PC-3 (cell line): ENCODE data around the gene TPST1. TPM values are rescaled to one million over a fixed set of nuclear protein-coding genes. Genes with fewer than 3 reads are reported as not detected.

Experiments
- ATAC-seq: fragments of 200-7000 bp; cut with Tn5 transposase; 2 replicates; pipeline ENCODE4 v1.9.1; 2020; ENCODE audit warnings: mild to moderate bottlenecking, moderate library complexity
- BruUV-seq: library from RNA; stranded (reverse); fragments of 400-500 nt; replicated peaks from 2 replicates; lab custom pipeline; 2021; lab: Mats Ljungman, UMichigan
- CTCF ChIA-PET: fragments of 300-600 bp; sonication (Branson Sonifier 250); formaldehyde crosslinking; loops from one replicate; lab custom pipeline; 2022; ENCODE audit warnings: antibody characterized with exemption; lab: Charles Lee
- POLR2A ChIA-PET: fragments of 300-600 bp; sonication (Branson Sonifier 250); formaldehyde crosslinking; loops from one replicate; lab custom pipeline; 2022; ENCODE audit warnings: antibody characterized with exemption; ENCODE audit not compliant: unreplicated experiment; lab: Charles Lee
- DNase-seq: peaks from one replicate; pipeline ENCODE4 v3.0.0-alpha.2; 2015
- H2AFZ ChIP-seq: fragments of 300-600 bp; sonication (generic); 2 replicates; pipeline ENCODE4 v1.6.0; 2016; ENCODE audit warnings: antibody characterized with exemption, low read length
- H3F3A ChIP-seq: fragments of 300-600 bp; sonication (generic); one replicate; pipeline ENCODE4 v1.6.0; 2017; ENCODE audit warnings: antibody characterized with exemption, low read length, control low read depth, mild to moderate bottlenecking; ENCODE audit not compliant: unreplicated experiment
- H3K27ac ChIP-seq: fragments of 300-600 bp; sonication (generic); 2 replicates; pipeline ENCODE4 v1.5.1; 2016; ENCODE audit warnings: mild to moderate bottlenecking, low read length
- H3K27me3 ChIP-seq: fragments of 300-600 bp; sonication (generic); 2 replicates; pipeline ENCODE4 v1.6.1; 2016; ENCODE audit warnings: low read length, mixed read lengths
- H3K36me3 ChIP-seq: fragments of 300-600 bp; sonication (generic); 2 replicates; pipeline ENCODE4 v1.6.1; 2016; ENCODE audit warnings: low read depth, mixed run types, low read length, mixed read lengths
- H3K4me1 ChIP-seq: fragments of 300-600 bp; sonication (generic); 2 replicates; pipeline ENCODE4 v1.5.1; 2016; ENCODE audit warnings: low read length; ENCODE audit not compliant: insufficient read depth
- H3K4me2 ChIP-seq: fragments of 300-600 bp; sonication (generic); 2 replicates; pipeline ENCODE4 v1.6.0; 2016; ENCODE audit warnings: low read length
- H3K4me3 ChIP-seq: fragments of 300-600 bp; sonication (generic); 2 replicates; pipeline ENCODE4 v1.5.1; 2016; ENCODE audit warnings: mild to moderate bottlenecking, low read length, mixed read lengths
- H3K79me2 ChIP-seq: fragments of 300-600 bp; sonication (generic); 2 replicates; pipeline ENCODE4 v1.6.1; 2017; ENCODE audit warnings: low read length, mixed read lengths
- H3K9ac ChIP-seq: fragments of 300-600 bp; sonication (generic); 2 replicates; pipeline ENCODE4 v1.6.0; 2016; ENCODE audit warnings: mild to moderate bottlenecking, low read length
- H3K9me2 ChIP-seq: fragments of 300-600 bp; sonication (generic); replicated peaks from 2 replicates; pipeline ENCODE4 v1.6.1; 2016; ENCODE audit warnings: mixed run types, low read length, mixed read lengths
- H3K9me3 ChIP-seq: fragments of 300-600 bp; sonication (generic); 2 replicates; pipeline ENCODE4 v1.6.1; 2016; ENCODE audit warnings: low read length, mixed read lengths
- H4K20me1 ChIP-seq: fragments of 300-600 bp; sonication (generic); 2 replicates; pipeline ENCODE4 v1.6.1; 2016; ENCODE audit warnings: low read length, mixed read lengths
- EZH2 ChIP-seq: fragments of 300-600 bp; sonication (generic); IDR thresholded peaks from one replicate; pipeline ENCODE4 v1.6.1; 2017; ENCODE audit warnings: antibody characterized with exemption, mild to moderate bottlenecking, low read length; ENCODE audit not compliant: unreplicated experiment
- EZH2phosphoT487 ChIP-seq: fragments of 300-600 bp; sonication (generic); IDR thresholded peaks from 2 replicates; pipeline ENCODE4 v1.6.1; 2018; ENCODE audit warnings: mild to moderate bottlenecking, antibody characterized with exemption, low read length, borderline replicate concordance
- intact Hi-C: fragments of 100-400 bp; cut with micrococcal nuclease; formaldehyde crosslinking; loops from 2 replicates; pipeline ENCODE4 v1.9.0; 2023
- total RNA-seq: library from RNA; depleted of rRNA; stranded (reverse); fragments of >200 nt; gene quantifications from 2 replicates; pipeline ENCODE4 v1.2.3, GENCODE V29; 2014
- TF ChIP-seq, protein P1 (sequence below): fragments of 300-600 bp; sonication (generic); conservative IDR thresholded peaks from 2 replicates; pipeline ENCODE4 v1.5.1; 2017; ENCODE audit warnings: antibody characterized with exemption, low read depth, mild to moderate bottlenecking, low read length

Gene TPST1
- total RNA-seq, 1 experiment from 2014 or later: 14.4 TPM

DNA sequence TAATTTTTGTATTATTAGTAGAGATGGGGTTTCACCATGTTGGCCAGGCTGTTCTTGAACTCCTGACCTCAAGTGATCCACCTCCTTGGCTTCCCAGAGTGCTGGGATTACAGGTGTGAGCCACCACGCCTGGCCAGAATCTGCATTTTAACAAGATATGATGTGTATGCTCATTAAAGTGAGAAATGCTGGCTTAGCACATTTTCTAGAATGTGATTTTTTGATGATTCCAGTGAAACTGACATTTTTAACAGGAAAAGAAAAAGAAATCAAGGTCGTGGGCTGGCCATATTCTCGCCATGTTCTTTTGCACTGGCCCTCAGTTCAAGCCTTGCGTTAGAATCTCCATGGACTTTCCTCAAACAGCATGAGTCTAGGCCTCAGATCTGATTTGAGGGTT is 18.1 kb upstream of the TPST1 start:
- BruUV-seq: no TSS peak
- H3K9me3 ChIP-seq: no peaks in the 10 kb centered on the region
- no peaks in the 10 kb centered on the region for H3K36me3 ChIP-seq
- ChIA-PET CTCF (no interaction called here), POLR2A (no interaction called here)
- no peaks in the 10 kb centered on the region for H3K9me2 ChIP-seq
- TF ChIP-seq EZH2phosphoT487: no peak
- TF ChIP-seq, protein P1, sequence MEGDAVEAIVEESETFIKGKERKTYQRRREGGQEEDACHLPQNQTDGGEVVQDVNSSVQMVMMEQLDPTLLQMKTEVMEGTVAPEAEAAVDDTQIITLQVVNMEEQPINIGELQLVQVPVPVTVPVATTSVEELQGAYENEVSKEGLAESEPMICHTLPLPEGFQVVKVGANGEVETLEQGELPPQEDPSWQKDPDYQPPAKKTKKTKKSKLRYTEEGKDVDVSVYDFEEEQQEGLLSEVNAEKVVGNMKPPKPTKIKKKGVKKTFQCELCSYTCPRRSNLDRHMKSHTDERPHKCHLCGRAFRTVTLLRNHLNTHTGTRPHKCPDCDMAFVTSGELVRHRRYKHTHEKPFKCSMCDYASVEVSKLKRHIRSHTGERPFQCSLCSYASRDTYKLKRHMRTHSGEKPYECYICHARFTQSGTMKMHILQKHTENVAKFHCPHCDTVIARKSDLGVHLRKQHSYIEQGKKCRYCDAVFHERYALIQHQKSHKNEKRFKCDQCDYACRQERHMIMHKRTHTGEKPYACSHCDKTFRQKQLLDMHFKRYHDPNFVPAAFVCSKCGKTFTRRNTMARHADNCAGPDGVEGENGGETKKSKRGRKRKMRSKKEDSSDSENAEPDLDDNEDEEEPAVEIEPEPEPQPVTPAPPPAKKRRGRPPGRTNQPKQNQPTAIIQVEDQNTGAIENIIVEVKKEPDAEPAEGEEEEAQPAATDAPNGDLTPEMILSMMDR: no peak
- TF ChIP-seq EZH2: no peak
- H3K79me2 ChIP-seq: no peaks in the 10 kb centered on the region
- H3K4me1 ChIP-seq: no peaks in the 10 kb centered on the region
- DNase-seq (no peak), ATAC-seq (no peak)
- H3F3A ChIP-seq: no peaks in the 10 kb centered on the region
- H2AFZ ChIP-seq: no peak overlapping the region
- no peaks in the 10 kb centered on the region for H3K27me3 ChIP-seq
- intact Hi-C loops: no loop called here
- no peak overlapping the region for H3K4me3 ChIP-seq
- no peak overlapping the region for H3K27ac ChIP-seq
- no peak overlapping the region for H3K9ac ChIP-seq
- H3K4me2 ChIP-seq: no peak overlapping the region
- no peaks in the 10 kb centered on the region for H4K20me1 ChIP-seq

DNA sequence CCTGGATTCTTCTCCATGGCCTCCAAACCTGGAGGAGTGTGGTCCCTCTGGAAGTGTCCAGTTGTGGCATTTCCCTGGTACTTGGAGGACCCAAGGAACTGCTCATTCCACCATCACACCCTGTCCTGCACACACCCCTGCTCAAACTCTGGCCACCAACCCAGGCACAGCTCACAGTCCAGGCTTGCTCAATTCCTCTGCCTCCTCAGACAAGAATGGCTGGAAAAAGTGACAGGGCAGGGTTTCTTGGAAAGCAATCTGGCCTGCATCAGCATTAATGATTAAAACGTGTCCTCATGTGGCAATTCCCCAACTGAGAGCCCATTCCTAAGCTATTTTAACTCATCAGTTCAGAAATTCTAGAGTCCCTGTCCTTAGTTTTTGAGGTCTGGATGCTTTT is 17.2 kb upstream of the TPST1 start:
- BruUV-seq: no TSS peak
- ChIA-PET POLR2A (no interaction called here), CTCF (no interaction called here)
- Histone ChIP-seq H4K20me1 (no peaks in the 10 kb centered on the region), H2AFZ (no peak overlapping the region), H3K27me3 (no peaks in the 10 kb centered on the region), H3K4me2 (no peak overlapping the region), H3K36me3 (no peaks in the 10 kb centered on the region), H3K27ac (no peak overlapping the region), H3K9me3 (no peaks in the 10 kb centered on the region), H3K4me3 (no peak overlapping the region), H3F3A (no peaks in the 10 kb centered on the region), H3K79me2 (no peaks in the 10 kb centered on the region), H3K9me2 (no peaks in the 10 kb centered on the region), H3K4me1 (no peaks in the 10 kb centered on the region), H3K9ac (no peak overlapping the region)
- no peak for TF ChIP-seq EZH2
- no peak for TF ChIP-seq EZH2phosphoT487
- TF ChIP-seq, protein P1: no peak
- intact Hi-C loops: no loop called here
- ATAC-seq (no peak), DNase-seq (no peak)

DNA sequence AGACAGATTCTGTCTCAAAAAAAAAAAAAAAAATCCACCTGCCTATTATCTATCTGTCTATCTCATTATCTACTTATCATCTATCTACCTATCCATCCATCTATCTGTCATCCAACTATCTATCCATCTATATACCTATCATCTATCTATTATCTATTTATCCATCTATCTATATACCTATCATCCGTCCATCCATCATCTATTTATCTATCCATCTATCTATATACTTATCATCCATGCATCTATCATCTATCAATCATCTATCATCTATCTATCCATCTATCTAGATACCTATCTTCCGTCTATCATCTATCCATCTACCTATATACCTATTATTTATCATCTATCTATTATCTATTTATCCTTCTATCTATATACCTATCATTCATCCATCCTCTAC is 16.5 kb upstream of the TPST1 start:
- no TSS peak for BruUV-seq
- no peaks in the 10 kb centered on the region for H3K36me3 ChIP-seq
- ChIA-PET POLR2A (no interaction called here), CTCF (no interaction called here)
- H3K9me2 ChIP-seq: no peaks in the 10 kb centered on the region
- H4K20me1 ChIP-seq: no peaks in the 10 kb centered on the region
- TF ChIP-seq EZH2 (no peak), EZH2phosphoT487 (no peak)
- TF ChIP-seq, protein P1: no peak
- H3K27me3 ChIP-seq: no peaks in the 10 kb centered on the region
- H3K9ac ChIP-seq: no peak overlapping the region
- DNase-seq (no peak), ATAC-seq (no peak)
- H3K4me3 ChIP-seq: no peak overlapping the region
- no peak overlapping the region for H2AFZ ChIP-seq
- no peaks in the 10 kb centered on the region for H3K79me2 ChIP-seq
- intact Hi-C loops: no loop called here
- no peak overlapping the region for H3K4me2 ChIP-seq
- H3K9me3 ChIP-seq: no peaks in the 10 kb centered on the region
- no peak overlapping the region for H3K27ac ChIP-seq
- no peaks in the 10 kb centered on the region for H3F3A ChIP-seq
- no peaks in the 10 kb centered on the region for H3K4me1 ChIP-seq
